HL-60 (cell line): Measurements from ENCODE around the gene RAB8B.

ENCODE experiments used
- DNase-seq, 2 experiments: peaks; one replicate each; pipeline ENCODE4 v3.0.0-alpha.2; 2010 to 2020; ENCODE audit warnings: low read depth in 1 of 2, low spot score in 1 of 2
- H3K27ac ChIP-seq: fragments of 250-450 bp; sonication (Bioruptor Pico); replicated peaks from 2 replicates; pipeline ENCODE4 v1.5.1; 2020; ENCODE audit warnings: mild to moderate bottlenecking, moderate library complexity
- H3K27me3 ChIP-seq: fragments of 250-450 bp; sonication (Bioruptor Pico); 2 replicates; pipeline ENCODE4 v1.5.1; 2021; ENCODE audit warnings: mild to moderate bottlenecking, moderate library complexity; ENCODE audit not compliant: insufficient read depth, poor library complexity, severe bottlenecking
- H3K4me3 ChIP-seq: replicated peaks from 2 replicates; pipeline ENCODE4 v1.5.1; 2011; ENCODE audit warnings: mild to moderate bottlenecking, control low read depth, low read length; ENCODE audit not compliant: insufficient read depth
- GABPA ChIP-seq: IDR thresholded peaks from 2 replicates; pipeline ENCODE4 v1.6.1; 2012; ENCODE audit warnings: low read depth
- POLR2AphosphoS5 ChIP-seq: IDR thresholded peaks from 2 replicates; pipeline ENCODE4 v1.6.1; 2012; ENCODE audit warnings: low read depth
- SPI1 ChIP-seq: IDR thresholded peaks from 2 replicates; pipeline ENCODE4 v1.6.1; 2012; ENCODE audit warnings: low read depth, mild to moderate bottlenecking, borderline replicate concordance
- TF ChIP-seq, protein P1 (sequence below): IDR thresholded peaks from 2 replicates; pipeline ENCODE4 v1.6.1; 2012; ENCODE audit warnings: low read depth; ENCODE audit not compliant: insufficient replicate concordance
- TF ChIP-seq, protein P2 (sequence below): IDR thresholded peaks from one replicate; pipeline ENCODE4 v1.5.1; 2011; ENCODE audit warnings: low read length, control low read depth, inconsistent platforms; ENCODE audit not compliant: insufficient read depth

RAB8B gene

DNA sequence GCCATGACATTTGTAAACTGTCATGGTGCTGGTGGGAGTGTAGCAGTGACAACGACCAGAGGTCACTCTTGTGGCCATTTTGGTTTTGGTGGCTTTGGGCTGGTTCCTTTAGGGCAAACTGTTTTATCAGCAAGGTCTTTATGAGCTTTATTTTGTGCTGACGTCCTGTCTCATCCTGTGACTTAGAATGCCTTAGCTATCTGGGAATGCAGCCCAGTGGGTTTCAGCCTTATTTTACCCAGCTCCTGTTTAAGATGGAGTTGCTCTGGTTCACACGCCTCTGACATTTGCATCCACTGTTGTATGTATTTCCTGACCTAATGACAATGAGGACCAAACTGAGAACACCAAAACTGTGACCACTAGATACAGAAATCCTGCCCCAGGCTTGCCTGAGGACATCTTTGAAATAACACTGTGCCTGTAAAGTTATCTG lies 37.6 kb downstream of the RAB8B start:
- H3K4me3 ChIP-seq, result no peak overlapping the region

DNA sequence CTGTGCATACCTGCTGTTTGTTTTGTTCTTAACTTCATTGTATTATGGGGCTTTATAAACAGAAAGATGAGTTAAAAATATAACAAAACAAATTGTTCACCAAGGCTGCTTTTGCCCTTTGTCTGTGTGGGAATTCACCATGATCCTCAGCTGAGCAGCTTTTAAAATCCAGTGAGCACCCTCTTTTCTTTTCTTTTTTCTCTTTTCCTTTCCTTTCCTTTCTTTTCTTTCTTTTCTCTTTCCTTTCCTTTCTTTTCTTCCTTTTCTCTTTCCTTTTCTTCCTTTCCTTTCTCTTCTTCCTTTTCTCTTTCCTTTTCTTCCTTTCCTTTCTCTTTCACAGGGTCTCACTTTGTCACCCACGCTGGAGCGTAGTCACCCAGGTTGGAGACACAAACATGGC lies 38.3 kb downstream of the RAB8B start:
- H3K27ac ChIP-seq, result no peak overlapping the region
- H3K27me3 ChIP-seq, result no peaks in the 10 kb centered on the region
- TF ChIP-seq GABPA (no peak), SPI1 (no peak), POLR2AphosphoS5 (no peak)
- TF ChIP-seq, protein P1, sequence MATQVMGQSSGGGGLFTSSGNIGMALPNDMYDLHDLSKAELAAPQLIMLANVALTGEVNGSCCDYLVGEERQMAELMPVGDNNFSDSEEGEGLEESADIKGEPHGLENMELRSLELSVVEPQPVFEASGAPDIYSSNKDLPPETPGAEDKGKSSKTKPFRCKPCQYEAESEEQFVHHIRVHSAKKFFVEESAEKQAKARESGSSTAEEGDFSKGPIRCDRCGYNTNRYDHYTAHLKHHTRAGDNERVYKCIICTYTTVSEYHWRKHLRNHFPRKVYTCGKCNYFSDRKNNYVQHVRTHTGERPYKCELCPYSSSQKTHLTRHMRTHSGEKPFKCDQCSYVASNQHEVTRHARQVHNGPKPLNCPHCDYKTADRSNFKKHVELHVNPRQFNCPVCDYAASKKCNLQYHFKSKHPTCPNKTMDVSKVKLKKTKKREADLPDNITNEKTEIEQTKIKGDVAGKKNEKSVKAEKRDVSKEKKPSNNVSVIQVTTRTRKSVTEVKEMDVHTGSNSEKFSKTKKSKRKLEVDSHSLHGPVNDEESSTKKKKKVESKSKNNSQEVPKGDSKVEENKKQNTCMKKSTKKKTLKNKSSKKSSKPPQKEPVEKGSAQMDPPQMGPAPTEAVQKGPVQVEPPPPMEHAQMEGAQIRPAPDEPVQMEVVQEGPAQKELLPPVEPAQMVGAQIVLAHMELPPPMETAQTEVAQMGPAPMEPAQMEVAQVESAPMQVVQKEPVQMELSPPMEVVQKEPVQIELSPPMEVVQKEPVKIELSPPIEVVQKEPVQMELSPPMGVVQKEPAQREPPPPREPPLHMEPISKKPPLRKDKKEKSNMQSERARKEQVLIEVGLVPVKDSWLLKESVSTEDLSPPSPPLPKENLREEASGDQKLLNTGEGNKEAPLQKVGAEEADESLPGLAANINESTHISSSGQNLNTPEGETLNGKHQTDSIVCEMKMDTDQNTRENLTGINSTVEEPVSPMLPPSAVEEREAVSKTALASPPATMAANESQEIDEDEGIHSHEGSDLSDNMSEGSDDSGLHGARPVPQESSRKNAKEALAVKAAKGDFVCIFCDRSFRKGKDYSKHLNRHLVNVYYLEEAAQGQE, result no peak
- DNase-seq, result no peak
- no peak overlapping the region for H3K4me3 ChIP-seq

More for the DNA sequence above, 37.6 kb downstream of the RAB8B start:
- Histone ChIP-seq H3K27ac (no peak overlapping the region), H3K27me3 (no peaks in the 10 kb centered on the region)
- DNase-seq, result no peak
- TF ChIP-seq SPI1 (no peak), POLR2AphosphoS5 (no peak), GABPA (no peak)
- TF ChIP-seq, protein P2, sequence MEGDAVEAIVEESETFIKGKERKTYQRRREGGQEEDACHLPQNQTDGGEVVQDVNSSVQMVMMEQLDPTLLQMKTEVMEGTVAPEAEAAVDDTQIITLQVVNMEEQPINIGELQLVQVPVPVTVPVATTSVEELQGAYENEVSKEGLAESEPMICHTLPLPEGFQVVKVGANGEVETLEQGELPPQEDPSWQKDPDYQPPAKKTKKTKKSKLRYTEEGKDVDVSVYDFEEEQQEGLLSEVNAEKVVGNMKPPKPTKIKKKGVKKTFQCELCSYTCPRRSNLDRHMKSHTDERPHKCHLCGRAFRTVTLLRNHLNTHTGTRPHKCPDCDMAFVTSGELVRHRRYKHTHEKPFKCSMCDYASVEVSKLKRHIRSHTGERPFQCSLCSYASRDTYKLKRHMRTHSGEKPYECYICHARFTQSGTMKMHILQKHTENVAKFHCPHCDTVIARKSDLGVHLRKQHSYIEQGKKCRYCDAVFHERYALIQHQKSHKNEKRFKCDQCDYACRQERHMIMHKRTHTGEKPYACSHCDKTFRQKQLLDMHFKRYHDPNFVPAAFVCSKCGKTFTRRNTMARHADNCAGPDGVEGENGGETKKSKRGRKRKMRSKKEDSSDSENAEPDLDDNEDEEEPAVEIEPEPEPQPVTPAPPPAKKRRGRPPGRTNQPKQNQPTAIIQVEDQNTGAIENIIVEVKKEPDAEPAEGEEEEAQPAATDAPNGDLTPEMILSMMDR, result no peak
- TF ChIP-seq, protein P1, result no peak

DNA sequence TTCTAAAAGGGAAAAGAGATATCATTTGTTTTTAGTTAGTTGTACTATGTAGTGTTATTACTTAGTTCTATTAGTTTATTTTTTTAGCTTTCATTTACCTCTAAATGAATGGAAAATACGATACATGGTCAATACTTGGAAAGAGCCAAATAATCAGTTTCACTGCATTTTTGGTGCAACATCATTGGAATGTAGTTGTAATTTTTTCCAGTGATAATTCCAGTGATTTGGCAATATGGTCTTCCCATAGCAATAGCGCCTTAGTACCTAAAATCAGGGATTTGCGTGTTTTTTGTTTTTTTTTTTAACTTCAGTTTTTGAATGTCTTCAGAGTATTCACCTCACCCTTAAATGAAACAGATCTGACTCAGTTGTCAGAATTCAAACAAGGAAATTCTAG lies 41.8 kb downstream of the RAB8B start:
- Histone ChIP-seq H3K4me3 (no peak overlapping the region), H3K27ac (no peak overlapping the region), H3K27me3 (no peaks in the 10 kb centered on the region)
- DNase-seq, result no peak
- no peak for TF ChIP-seq SPI1
- TF ChIP-seq GABPA, result no peak
- TF ChIP-seq, protein P2, result no peak
- TF ChIP-seq, protein P1, result no peak
- no peak for TF ChIP-seq POLR2AphosphoS5

DNA sequence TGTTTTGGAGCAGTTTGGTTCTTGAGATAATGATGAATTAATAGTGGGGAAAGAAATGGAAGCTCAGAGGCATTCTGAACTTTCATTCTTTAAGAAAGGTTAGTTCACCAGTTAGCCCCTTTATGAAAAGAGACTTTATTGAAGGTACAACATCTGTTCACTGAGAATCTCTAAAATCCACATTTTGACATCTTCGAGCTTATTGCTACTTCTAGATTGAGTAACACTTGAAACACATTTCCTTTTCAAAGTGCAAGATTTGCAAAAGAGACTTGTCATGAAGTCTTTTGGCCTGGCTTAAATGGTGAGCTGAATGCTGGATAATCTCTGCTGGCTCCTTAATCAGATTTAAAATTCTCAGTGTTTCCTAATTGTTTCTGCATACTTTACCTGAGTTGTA lies 42.3 kb downstream of the RAB8B start:
- H3K27ac ChIP-seq, result peak overlapping the region; percentile 5
- TF ChIP-seq, protein P1, result no peak
- TF ChIP-seq SPI1, result no peak
- TF ChIP-seq POLR2AphosphoS5, result no peak
- TF ChIP-seq, protein P2, result no peak
- no peak for TF ChIP-seq GABPA

More for the DNA sequence above, 42.3 kb downstream of the RAB8B start:
- no peaks in the 10 kb centered on the region for H3K27me3 ChIP-seq
- DNase-seq, result peak in 1 of 2 experiments; percentile 26
- no peak overlapping the region for H3K4me3 ChIP-seq
